Testis (tissue), 3 donors: ENCODE measurements around the gene MACROH2A1. TPM values are rescaled to one million over a fixed set of nuclear protein-coding genes. Genes with fewer than 3 reads are reported as not detected.

ENCODE experiments used
- DNase-seq: peaks from one replicate; pipeline ENCODE4 v3.0.0-alpha.2; 2019
- H3K27ac ChIP-seq, 2 donors: fragments of 200-600 bp; sonication (generic); one replicate each; pipeline ENCODE4 v1.5.1; 2019
- H3K27me3 ChIP-seq: fragments of 200-600 bp; sonication (generic); one replicate; pipeline ENCODE4 v1.5.1; 2019
- H3K36me3 ChIP-seq: fragments of 200-600 bp; sonication (generic); one replicate; pipeline ENCODE4 v1.5.1; 2017; ENCODE audit warnings: low read depth; ENCODE audit errors: missing control alignments
- H3K4me1 ChIP-seq: fragments of 200-600 bp; sonication (generic); one replicate; pipeline ENCODE4 v1.5.1; 2019
- H3K4me3 ChIP-seq, 2 donors: fragments of 200-600 bp; sonication (generic); one replicate each; pipeline ENCODE4 v1.5.1; 2017 to 2019
- H3K9me3 ChIP-seq: fragments of 200-600 bp; sonication (generic); one replicate; pipeline ENCODE4 v1.5.1; 2017
- POLR2A ChIP-seq: fragments of 450-650 bp; IDR thresholded peaks from one replicate; pipeline ENCODE4 v1.6.1; 2017; ENCODE audit warnings: antibody characterized with exemption, mild to moderate bottlenecking, moderate library complexity
- WGBS, 2 donors: methylation state at CpG; one replicate each; pipeline ENCODE4 v1.1.5; 2018; 5-methylcytosine and 5-hydroxymethylcytosine counted together
- intact Hi-C: fragments of 100-400 bp; cut with DNase I; formaldehyde crosslinking; loops from one replicate; pipeline ENCODE4 v1.15.1; 2023; ENCODE audit warnings: low total_unique reads
- polyA plus RNA-seq: library from polyadenylated mRNA; stranded (reverse); fragments of 350-450 nt; fragmentation: Illumina TruSeq; extraction: RNeasy Lipid Tissue Mini Kit (QIAGEN cat#74804); gene quantifications from one replicate; pipeline ENCODE4 v1.2.3, GENCODE V29; 2014; ENCODE audit warnings: low read depth, low replicate concordance; ENCODE audit not compliant: insufficient read depth
- total RNA-seq, 2 donors: library from RNA; depleted of rRNA; stranded (reverse); fragments of >200 nt; gene quantifications; one replicate each; pipeline ENCODE4 v1.2.3, GENCODE V29; 2016
- TF ChIP-seq, protein P1 (sequence below), 3 experiments: fragments of 450-650 bp in 2 of 3; fragments of 200-600 bp in 1 of 3; sonication (generic) in 1 of 3; IDR thresholded peaks; one replicate each; pipeline ENCODE4 v1.5.1; 2016 to 2019; ENCODE audit warnings: antibody characterized with exemption in 3 of 3, mild to moderate bottlenecking in 2 of 3, moderate library complexity in 1 of 3

MACROH2A1 gene
- total and polyA plus RNA-seq, 3 donors from 2014 or later = 92.9 to 191 (median 178) TPM

DNA sequence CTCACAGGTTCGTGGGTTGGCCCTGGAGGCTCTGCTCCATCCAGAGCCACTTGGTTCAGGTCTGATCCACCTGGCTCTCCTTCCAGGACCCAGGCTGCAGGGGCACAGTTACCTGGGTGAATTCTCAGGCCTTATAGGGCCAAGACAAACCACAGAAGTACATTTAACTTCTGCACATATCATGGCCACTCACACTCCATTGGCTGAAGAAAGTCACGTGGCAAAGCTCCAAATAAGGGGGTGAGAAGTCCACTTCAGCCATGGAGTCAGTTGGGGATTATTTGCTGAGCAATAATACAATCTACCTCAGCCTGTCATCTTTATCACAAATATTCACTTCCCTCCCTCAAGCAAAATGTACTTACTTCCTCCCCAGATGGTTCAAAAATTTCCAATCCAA, 83.6 kb downstream of the MACROH2A1 start:
- H3K4me1 ChIP-seq = no peaks in the 10 kb centered on the region
- 73 to 89% methylated on average over 2 of the region's 2 CpGs for WGBS, 2 donors
- H3K27me3 ChIP-seq = no peaks in the 10 kb centered on the region
- no peaks in the 10 kb centered on the region for H3K36me3 ChIP-seq
- no peaks in the 10 kb centered on the region for H3K9me3 ChIP-seq
- H3K27ac ChIP-seq = no peak overlapping the region
- intact Hi-C loops = no loop called here
- no peak for DNase-seq
- no peak overlapping the region for H3K4me3 ChIP-seq
- TF ChIP-seq, protein P1, sequence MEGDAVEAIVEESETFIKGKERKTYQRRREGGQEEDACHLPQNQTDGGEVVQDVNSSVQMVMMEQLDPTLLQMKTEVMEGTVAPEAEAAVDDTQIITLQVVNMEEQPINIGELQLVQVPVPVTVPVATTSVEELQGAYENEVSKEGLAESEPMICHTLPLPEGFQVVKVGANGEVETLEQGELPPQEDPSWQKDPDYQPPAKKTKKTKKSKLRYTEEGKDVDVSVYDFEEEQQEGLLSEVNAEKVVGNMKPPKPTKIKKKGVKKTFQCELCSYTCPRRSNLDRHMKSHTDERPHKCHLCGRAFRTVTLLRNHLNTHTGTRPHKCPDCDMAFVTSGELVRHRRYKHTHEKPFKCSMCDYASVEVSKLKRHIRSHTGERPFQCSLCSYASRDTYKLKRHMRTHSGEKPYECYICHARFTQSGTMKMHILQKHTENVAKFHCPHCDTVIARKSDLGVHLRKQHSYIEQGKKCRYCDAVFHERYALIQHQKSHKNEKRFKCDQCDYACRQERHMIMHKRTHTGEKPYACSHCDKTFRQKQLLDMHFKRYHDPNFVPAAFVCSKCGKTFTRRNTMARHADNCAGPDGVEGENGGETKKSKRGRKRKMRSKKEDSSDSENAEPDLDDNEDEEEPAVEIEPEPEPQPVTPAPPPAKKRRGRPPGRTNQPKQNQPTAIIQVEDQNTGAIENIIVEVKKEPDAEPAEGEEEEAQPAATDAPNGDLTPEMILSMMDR (IDR thresholded peaks at IDR 0.05) = no peak
- no peak for TF ChIP-seq POLR2A

- intact Hi-C loops = no loop called here
- TF ChIP-seq, protein P1 (IDR thresholded peaks at IDR 0.05) = no peak
- no peak for TF ChIP-seq POLR2A
- no peaks in the 10 kb centered on the region for H3K4me1 ChIP-seq
- 86 to 95% methylated on average over 2 of the region's 2 CpGs for WGBS, 2 donors
- no peak for DNase-seq
- no peaks in the 10 kb centered on the region for H3K36me3 ChIP-seq
- no peaks in the 10 kb centered on the region for H3K27me3 ChIP-seq
- no peaks in the 10 kb centered on the region for H3K9me3 ChIP-seq
- no peak overlapping the region for H3K27ac ChIP-seq
- no peak overlapping the region for H3K4me3 ChIP-seq
These were observed 85.1 kb downstream of the MACROH2A1 start for GRCh38 chr5:135313946-135314345.

DNA sequence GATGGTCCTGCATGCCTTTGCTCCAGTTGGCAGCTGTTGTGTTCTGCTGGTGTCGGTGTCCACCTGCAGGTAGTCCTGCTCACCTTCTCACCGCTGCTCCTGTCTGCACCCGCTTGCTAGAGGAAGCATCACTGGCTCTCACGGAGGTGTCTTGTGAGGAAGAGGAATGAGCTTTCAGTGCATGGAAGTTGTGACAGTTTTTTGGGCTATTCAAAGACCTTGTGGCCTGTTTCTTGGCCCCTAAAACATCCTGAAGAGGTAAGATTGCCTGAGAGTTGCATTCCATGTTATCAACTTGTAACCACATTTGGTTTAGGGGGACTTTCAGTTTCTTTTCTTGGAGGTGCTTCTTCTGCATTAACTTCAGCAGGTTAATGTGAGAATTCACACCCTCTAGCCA, 85.6 kb downstream of the MACROH2A1 start:
- H3K27me3 ChIP-seq = no peaks in the 10 kb centered on the region
- no peaks in the 10 kb centered on the region for H3K36me3 ChIP-seq
- H3K4me3 ChIP-seq = no peak overlapping the region
- no peak for DNase-seq
- WGBS, 2 donors = 86 to 91% methylated on average over 4 of the region's 4 CpGs
- no peaks in the 10 kb centered on the region for H3K4me1 ChIP-seq
- no peak for TF ChIP-seq POLR2A
- TF ChIP-seq, protein P1 (IDR thresholded peaks at IDR 0.05) = no peak
- H3K27ac ChIP-seq = no peak overlapping the region
- intact Hi-C loops = no loop called here
- H3K9me3 ChIP-seq = no peaks in the 10 kb centered on the region

- DNase-seq = no peak
- Histone ChIP-seq H3K36me3 (no peaks in the 10 kb centered on the region), H3K27me3 (no peaks in the 10 kb centered on the region), H3K4me1 (no peaks in the 10 kb centered on the region), H3K4me3 (no peak overlapping the region), H3K27ac (no peak overlapping the region), H3K9me3 (no peaks in the 10 kb centered on the region)
- intact Hi-C loops = no loop called here
- TF ChIP-seq, protein P1 (IDR thresholded peaks at IDR 0.05) = no peak
- TF ChIP-seq POLR2A = no peak
- 87 to 94% methylated on average over 10 of the region's 10 CpGs for WGBS, 2 donors
These were observed 86.6 kb downstream of the MACROH2A1 start for GRCh38 chr5:135312255-135312935.
